Erythroblast (primary cell): Measurements from ENCODE around the gene NDUFAF8.

Experiments
- GATA1 ChIP-seq: IDR thresholded peaks from 2 replicates; pipeline ENCODE4 v1.6.1; 2011; ENCODE audit warnings: low read depth, mild to moderate bottlenecking, control low read depth, low read length, moderate library complexity
- POLR2A ChIP-seq: IDR thresholded peaks from 2 replicates; pipeline ENCODE4 v1.6.1; 2011; ENCODE audit warnings: mild to moderate bottlenecking, low read length

GRCh38 chr17:81232616-81233241, 6.4 kb upstream of the NDUFAF8 start:
- TF ChIP-seq POLR2A (no peak), GATA1 (no peak)
